ENCODE results near the gene SFMBT1.
"Not testable (repeated sequence)": the region's sequence is repeated elsewhere in the genome, so short reads cannot be mapped to it uniquely, and the experiment has no call there.

DNA sequence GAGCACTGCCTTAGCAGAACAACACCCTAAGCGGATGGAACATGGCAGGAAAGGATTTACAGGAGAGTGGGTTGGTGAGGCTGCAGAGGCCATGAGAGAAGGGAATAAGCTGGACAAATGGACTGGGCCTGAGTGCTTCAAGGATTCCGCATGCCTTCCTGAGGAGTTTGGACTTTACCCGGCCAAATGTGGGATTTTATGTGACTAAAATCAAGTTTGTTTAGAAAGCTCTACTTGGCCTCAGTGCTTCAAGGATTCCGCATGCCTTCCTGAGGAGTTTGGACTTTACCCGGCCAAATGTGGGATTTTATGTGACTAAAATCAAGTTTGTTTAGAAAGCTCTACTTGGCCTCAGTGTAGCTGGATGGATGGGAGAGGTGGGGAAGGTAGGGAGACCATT is 10.9 kb downstream of the SFMBT1 start:
- not testable (repeated sequence) for TF ChIP-seq POLR2AphosphoS5 (IDR thresholded peaks at IDR 0.05; ENCODE audit: borderline replicate concordance, low read depth, low read length); EZH2 (IDR thresholded peaks at IDR 0.05)
